ENCODE data around the gene FAM124A.

FAM124A gene

GRCh38 chr13:51221108-51221507, 1.1 kb upstream of the FAM124A start:
- DNase-seq (ENCODE audit: low read depth in 2 of 2): no peak

- DNase-seq (ENCODE audit: low read depth in 2 of 2): no peak
Measured at GRCh38 chr13:51221674-51222036, 543 bp upstream of the FAM124A start.

- DNase-seq (ENCODE audit: low read depth in 2 of 2): no peak
Measured at GRCh38 chr13:51222686-51223559, 725 bp downstream of the FAM124A start.

- no peak for DNase-seq (ENCODE audit: low read depth in 2 of 2)
Measured at GRCh38 chr13:51223560-51224270, 1.5 kb downstream of the FAM124A start.

- DNase-seq (ENCODE audit: low read depth in 2 of 2): no peak
Measured at GRCh38 chr13:51225029-51225428, 2.8 kb downstream of the FAM124A start.

GRCh38 chr13:51227404-51227803, 5.2 kb downstream of the FAM124A start:
- no peak for DNase-seq (ENCODE audit: low read depth in 2 of 2)

- no peak for DNase-seq (ENCODE audit: low read depth in 2 of 2)
Measured at GRCh38 chr13:51229101-51229719, 7.0 kb downstream of the FAM124A start.

GRCh38 chr13:51229731-51230130, 7.5 kb downstream of the FAM124A start:
- DNase-seq (ENCODE audit: low read depth in 2 of 2): no peak

GRCh38 chr13:51230477-51231105, 8.4 kb downstream of the FAM124A start:
- no peak for DNase-seq (ENCODE audit: low read depth in 2 of 2)

GRCh38 chr13:51231456-51231855, 9.3 kb downstream of the FAM124A start:
- DNase-seq (ENCODE audit: low read depth in 2 of 2): no peak

- no peak for DNase-seq (ENCODE audit: low read depth in 2 of 2)
Measured at GRCh38 chr13:51232328-51232727, 10.1 kb downstream of the FAM124A start.

GRCh38 chr13:51233117-51233826, 11.1 kb downstream of the FAM124A start:
- DNase-seq (ENCODE audit: low read depth in 2 of 2): no peak

GRCh38 chr13:51234676-51235075, 12.5 kb downstream of the FAM124A start:
- DNase-seq (ENCODE audit: low read depth in 2 of 2): no peak

- DNase-seq (ENCODE audit: low read depth in 2 of 2): no peak
Measured at GRCh38 chr13:51235186-51235585, 13.0 kb downstream of the FAM124A start.

GRCh38 chr13:51235756-51236490, 13.7 kb downstream of the FAM124A start:
- DNase-seq (ENCODE audit: low read depth in 2 of 2): no peak

GRCh38 chr13:51236491-51236792, 14.2 kb downstream of the FAM124A start:
- no peak for DNase-seq (ENCODE audit: low read depth in 2 of 2)

- no peak for DNase-seq (ENCODE audit: low read depth in 2 of 2)
Measured at GRCh38 chr13:51237386-51237785, 15.2 kb downstream of the FAM124A start.

- DNase-seq (ENCODE audit: low read depth in 2 of 2): no peak
Measured at GRCh38 chr13:51237887-51238286, 15.7 kb downstream of the FAM124A start.

- DNase-seq (ENCODE audit: low read depth in 2 of 2): no peak
Measured at GRCh38 chr13:51240178-51240577, 18.0 kb downstream of the FAM124A start.

GRCh38 chr13:51240958-51241357, 18.8 kb downstream of the FAM124A start:
- no peak for DNase-seq (ENCODE audit: low read depth in 2 of 2)

- DNase-seq (ENCODE audit: low read depth in 2 of 2): no peak
Measured at GRCh38 chr13:51241720-51242119, 19.5 kb downstream of the FAM124A start.

Data from stimulated activated CD8-positive, alpha-beta memory T cell treated with anti-CD3 and anti-CD28 coated beads, Interleukin-15, amount 100 ng/mL, for 48 hours (primary cell).